Uterus (tissue), 4 donors: ENCODE data around the gene CCSER2. TPM values are rescaled to one million over a fixed set of nuclear protein-coding genes. Genes with fewer than 3 reads are reported as not detected.

Experiments
- DNase-seq, 2 donors: peaks; one replicate each; pipeline ENCODE4 v3.0.0-alpha.2; 2019 to 2020
- H3K27ac ChIP-seq, 2 donors: fragments of 200-600 bp; sonication (generic); 1 replicate in 1 of 2; 2 replicates in 1 of 2; pipeline ENCODE4 v1.5.1; 2016 to 2018
- H3K27me3 ChIP-seq, 2 donors: fragments of 200-600 bp; sonication (generic); one replicate each; pipeline ENCODE4 v1.5.1; 2018 to 2019; ENCODE audit warnings: control low read depth in 1 of 2
- H3K36me3 ChIP-seq, 2 donors: fragments of 200-600 bp; sonication (generic); one replicate each; pipeline ENCODE4 v1.5.1; 2019; ENCODE audit warnings: control low read depth in 1 of 2
- H3K4me1 ChIP-seq, 2 donors: fragments of 200-600 bp; sonication (generic); one replicate each; pipeline ENCODE4 v1.5.1; 2018 to 2019; ENCODE audit warnings: control low read depth in 1 of 2
- H3K4me3 ChIP-seq, 2 donors: fragments of 200-600 bp; sonication (generic); 1 replicate in 1 of 2; 2 replicates in 1 of 2; pipeline ENCODE4 v1.5.1; 2018 to 2019; ENCODE audit warnings: mild to moderate bottlenecking in 1 of 2
- H3K9me3 ChIP-seq, 2 donors: fragments of 200-600 bp; sonication (generic); one replicate each; pipeline ENCODE4 v1.5.1; 2019; ENCODE audit warnings: control low read depth in 1 of 2
- POLR2A ChIP-seq, 2 donors: fragments of 450-650 bp; IDR thresholded peaks; one replicate each; pipeline ENCODE4 v1.6.1; 2016; ENCODE audit warnings: antibody characterized with exemption in 2 of 2, mild to moderate bottlenecking in 1 of 2, moderate library complexity in 1 of 2
- intact Hi-C: fragments of 100-400 bp; cut with DNase I; formaldehyde crosslinking; loops from one replicate; pipeline ENCODE4 v1.15.1; 2023; ENCODE audit warnings: low total_unique reads
- total RNA-seq, 4 donors: library from RNA; depleted of rRNA in 3 of 4; stranded (reverse); fragments of >200 nt in 3 of 4; gene quantifications; one replicate each; pipeline versions ENCODE4 v1.1.0 to v1.2.4, GENCODE V29; 2014 to 2023
- TF ChIP-seq, protein P1 (sequence below), 4 experiments: fragments of 200-600 bp in 2 of 4; fragments of 450-650 bp in 2 of 4; sonication (generic) in 2 of 4; IDR thresholded peaks; one replicate each; pipeline ENCODE4 v1.5.1; 2016 to 2019; ENCODE audit warnings: antibody characterized with exemption in 4 of 4, mild to moderate bottlenecking in 2 of 4, moderate library complexity in 1 of 4
- donor health status: DM: yes; HTN: yes; CAD: no.

CCSER2 gene
- total RNA-seq, 4 donors from 2014 or later = 40.5 to 112 (median 54.0) TPM

- no peak overlapping the region for H3K27ac ChIP-seq
- DNase-seq = no peak
- TF ChIP-seq, protein P1, sequence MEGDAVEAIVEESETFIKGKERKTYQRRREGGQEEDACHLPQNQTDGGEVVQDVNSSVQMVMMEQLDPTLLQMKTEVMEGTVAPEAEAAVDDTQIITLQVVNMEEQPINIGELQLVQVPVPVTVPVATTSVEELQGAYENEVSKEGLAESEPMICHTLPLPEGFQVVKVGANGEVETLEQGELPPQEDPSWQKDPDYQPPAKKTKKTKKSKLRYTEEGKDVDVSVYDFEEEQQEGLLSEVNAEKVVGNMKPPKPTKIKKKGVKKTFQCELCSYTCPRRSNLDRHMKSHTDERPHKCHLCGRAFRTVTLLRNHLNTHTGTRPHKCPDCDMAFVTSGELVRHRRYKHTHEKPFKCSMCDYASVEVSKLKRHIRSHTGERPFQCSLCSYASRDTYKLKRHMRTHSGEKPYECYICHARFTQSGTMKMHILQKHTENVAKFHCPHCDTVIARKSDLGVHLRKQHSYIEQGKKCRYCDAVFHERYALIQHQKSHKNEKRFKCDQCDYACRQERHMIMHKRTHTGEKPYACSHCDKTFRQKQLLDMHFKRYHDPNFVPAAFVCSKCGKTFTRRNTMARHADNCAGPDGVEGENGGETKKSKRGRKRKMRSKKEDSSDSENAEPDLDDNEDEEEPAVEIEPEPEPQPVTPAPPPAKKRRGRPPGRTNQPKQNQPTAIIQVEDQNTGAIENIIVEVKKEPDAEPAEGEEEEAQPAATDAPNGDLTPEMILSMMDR (IDR thresholded peaks at IDR 0.05) = no peak
- TF ChIP-seq POLR2A (IDR thresholded peaks at IDR 0.05) = no peak
- intact Hi-C loops = no loop called here
- H3K36me3 ChIP-seq = no peaks in the 10 kb centered on the region
- H3K9me3 ChIP-seq = no peaks in the 10 kb centered on the region
- H3K4me1 ChIP-seq = no peaks in the 10 kb centered on the region
- no peak overlapping the region for H3K4me3 ChIP-seq
- no peaks in the 10 kb centered on the region for H3K27me3 ChIP-seq
Observed at GRCh38 chr10:84294766-84295447, 33.5 kb upstream of the CCSER2 start.

- H3K27me3 ChIP-seq = peaks cover 0 to 5% of the 10 kb centered on the region in 2 donors
- TF ChIP-seq, protein P1 (IDR thresholded peaks at IDR 0.05) = no peak
- no peak for TF ChIP-seq POLR2A (IDR thresholded peaks at IDR 0.05)
- H3K4me1 ChIP-seq = no peaks in the 10 kb centered on the region
- no peak overlapping the region for H3K4me3 ChIP-seq
- no peak overlapping the region for H3K27ac ChIP-seq
- peak in 1 of 2 donors; percentile 30 for DNase-seq
- no peaks in the 10 kb centered on the region for H3K36me3 ChIP-seq
- H3K9me3 ChIP-seq = no peaks in the 10 kb centered on the region
- intact Hi-C loops = no loop called here
Observed at GRCh38 chr10:84296091-84296981, 32.1 kb upstream of the CCSER2 start.

- Histone ChIP-seq H3K27ac (no peak overlapping the region), H3K27me3 (peaks cover 0 to 5% of the 10 kb centered on the region in 2 donors), H3K4me3 (no peak overlapping the region), H3K36me3 (no peaks in the 10 kb centered on the region), H3K4me1 (no peaks in the 10 kb centered on the region), H3K9me3 (no peaks in the 10 kb centered on the region)
- intact Hi-C loops = no loop called here
- DNase-seq = no peak
- TF ChIP-seq, protein P1 (IDR thresholded peaks at IDR 0.05) = no peak
- TF ChIP-seq POLR2A (IDR thresholded peaks at IDR 0.05) = no peak
Observed at GRCh38 chr10:84298057-84298456, 30.3 kb upstream of the CCSER2 start.

DNA sequence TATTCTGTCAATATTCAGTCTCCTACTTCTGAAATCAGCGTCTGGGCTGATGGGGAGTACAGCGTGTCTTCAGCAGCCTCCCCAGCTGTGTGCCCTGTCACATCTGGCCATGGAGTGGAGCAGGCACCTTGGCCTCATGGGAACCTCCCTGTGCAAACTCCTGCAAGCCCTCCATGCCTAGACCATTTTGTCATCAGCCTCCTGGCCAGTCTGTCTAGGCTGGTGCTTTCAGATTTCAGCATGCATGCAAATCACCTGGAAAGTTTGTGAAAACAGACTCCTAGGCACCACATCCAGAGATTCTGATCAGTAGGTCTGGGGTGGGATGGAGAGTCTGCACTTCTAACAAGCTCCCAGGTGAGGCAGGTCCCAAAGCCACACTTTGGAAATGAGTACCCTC, 26.2 kb upstream of the CCSER2 start:
- DNase-seq = no peak
- H3K9me3 ChIP-seq = no peaks in the 10 kb centered on the region
- TF ChIP-seq POLR2A (IDR thresholded peaks at IDR 0.05) = no peak
- TF ChIP-seq, protein P1 (IDR thresholded peaks at IDR 0.05) = no peak
- H3K27me3 ChIP-seq = peaks cover 0 to 5% of the 10 kb centered on the region in 2 donors
- intact Hi-C loops = no loop called here
- no peak overlapping the region for H3K4me3 ChIP-seq
- no peak overlapping the region for H3K27ac ChIP-seq
- no peaks in the 10 kb centered on the region for H3K36me3 ChIP-seq
- no peaks in the 10 kb centered on the region for H3K4me1 ChIP-seq
